Loucy (cell line): ENCODE measurements around the gene KPNB1.

Experiments
- CTCF ChIP-seq: fragments of 200-600 bp; sonication (generic); conservative IDR thresholded peaks from 2 replicates; pipeline ENCODE4 v1.5.1; 2014; ENCODE audit warnings: mild to moderate bottlenecking, antibody characterized with exemption, low read length
- EZH2phosphoT487 ChIP-seq: fragments of 200-600 bp; IDR thresholded peaks from 2 replicates; pipeline ENCODE4 v1.6.1; 2018; ENCODE audit warnings: antibody characterized with exemption, mild to moderate bottlenecking, moderate library complexity, borderline replicate concordance

- no peak for TF ChIP-seq CTCF
- no peak for TF ChIP-seq EZH2phosphoT487
These were observed 15.7 kb upstream of the KPNB1 start for GRCh38 chr17:47633996-47634395.
